Stimulated activated naive CD4-positive, alpha-beta T cell (primary cell): ENCODE results near the gene SGMS1.

Source experiments
- DNase-seq, 6 experiments: peaks; one replicate each; lab custom pipeline; 2025; lab: John Stamatoyannopoulos, UW

SGMS1 gene

GRCh38 chr10:50260791-50261281 is 362.9 kb downstream of the SGMS1 start:
- DNase-seq = no peak
